HG02610 (cell line): Measurements from ENCODE around the gene ITGA1.
A peak's percentile ranks its signal among the peaks of the same experiment; 100 is the strongest.
"Not testable (repeated sequence)": the region's sequence is repeated elsewhere in the genome, so short reads cannot be mapped to it uniquely, and the experiment has no call there.

Experiments
- ATAC-seq: cut with Tn5 transposase; IDR thresholded peaks from one replicate; pipeline ENCODE4 v1.9.1; 2021; ENCODE audit warnings: mild to moderate bottlenecking, moderate library complexity; ENCODE audit not compliant: unreplicated experiment

The ITGA1 gene

DNA sequence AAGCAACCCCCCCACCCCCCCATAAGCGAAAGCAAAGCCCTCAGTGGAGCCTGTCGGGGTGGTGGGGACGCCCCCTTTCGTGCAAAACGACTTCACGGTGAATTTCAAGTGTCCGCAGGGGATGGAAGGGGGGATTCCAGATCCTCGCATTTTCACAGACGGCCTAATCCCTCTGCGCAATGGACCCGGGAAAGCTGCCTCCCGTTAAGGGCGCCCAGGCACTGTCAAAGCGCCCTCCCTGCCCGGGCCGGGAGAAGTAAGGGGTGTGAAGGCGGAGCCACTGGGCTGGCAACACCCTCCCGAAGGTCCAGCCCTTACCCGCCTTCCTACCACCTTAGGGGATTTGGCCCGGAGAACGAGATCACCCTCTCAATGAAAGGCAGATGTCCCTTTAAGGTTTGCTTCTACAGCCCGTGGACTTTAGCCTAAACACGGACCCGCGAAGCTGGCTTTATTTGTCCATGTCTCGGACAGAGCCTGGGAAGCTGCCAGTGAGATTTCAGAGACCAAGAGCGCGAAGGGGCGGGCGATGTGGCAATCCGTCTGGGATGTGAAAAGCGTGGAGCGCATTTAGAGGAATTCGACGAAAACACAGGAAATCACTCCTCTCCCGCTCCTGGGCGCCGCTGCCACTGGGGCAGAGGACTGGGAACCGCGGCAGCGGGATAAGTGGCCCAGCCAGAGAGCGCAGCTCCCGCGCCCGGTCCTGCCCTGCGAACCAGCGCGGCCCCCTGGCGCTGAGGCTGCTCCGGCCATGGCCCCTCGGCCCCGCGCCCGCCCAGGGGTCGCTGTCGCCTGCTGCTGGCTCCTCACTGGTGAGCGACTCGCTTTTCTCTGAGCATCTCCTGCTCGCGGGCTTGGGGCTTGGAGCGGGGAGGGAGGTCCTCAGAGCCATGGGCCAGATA, at the start of gene ITGA1, which contains the start of gene PELO:
TSS of gene ITGA1 (plus strand) at position 317 of the 905 bp plus-strand sequence. CDS start at position 755, 438 bp downstream.
TSS of gene PELO (plus strand) at position 317 of the 905 bp plus-strand sequence. CDS start 12,479 bp downstream, outside the sequence.
- ATAC-seq: peak; percentile 84

DNA sequence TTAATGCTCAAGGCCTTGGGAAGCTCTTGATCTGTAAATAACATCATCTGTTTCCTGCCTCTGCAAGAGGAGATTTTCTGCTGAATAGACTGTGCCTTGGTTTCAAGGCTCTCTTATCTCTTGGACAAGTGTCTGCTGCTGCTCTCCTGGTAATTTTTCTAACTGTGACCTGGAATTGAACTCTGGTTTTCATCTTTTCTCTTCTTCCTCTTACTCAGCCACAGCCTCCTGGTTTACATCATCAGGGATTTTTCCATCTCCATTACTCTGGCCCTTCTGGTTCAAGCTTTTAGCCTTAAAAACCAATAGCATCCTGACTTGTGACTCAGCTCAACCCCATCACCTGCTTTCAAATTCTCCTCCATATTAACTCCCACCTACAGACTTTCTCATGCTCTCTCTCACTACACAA, 49.6 kb upstream of the ITGA1 start:
- ATAC-seq: peak; percentile 98

DNA sequence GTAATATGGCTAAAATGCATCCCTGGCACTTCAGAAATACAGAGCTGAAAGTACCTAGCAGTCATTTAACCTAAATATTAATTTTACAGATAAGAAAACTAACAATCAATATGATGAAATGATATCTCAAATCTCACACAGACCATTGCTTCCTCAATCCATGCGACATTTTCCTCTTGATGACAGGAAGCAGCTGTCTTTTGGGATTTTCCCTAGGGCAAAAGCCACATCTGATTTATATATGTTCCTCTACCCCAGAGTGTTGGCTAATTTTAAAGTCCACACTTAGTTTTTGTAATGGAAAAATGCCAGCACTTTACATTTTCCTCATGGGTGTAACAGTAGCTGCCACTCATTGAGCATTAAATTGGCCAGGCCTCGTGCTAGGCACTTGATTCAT, 47.7 kb upstream of the ITGA1 start:
- ATAC-seq: no peak

DNA sequence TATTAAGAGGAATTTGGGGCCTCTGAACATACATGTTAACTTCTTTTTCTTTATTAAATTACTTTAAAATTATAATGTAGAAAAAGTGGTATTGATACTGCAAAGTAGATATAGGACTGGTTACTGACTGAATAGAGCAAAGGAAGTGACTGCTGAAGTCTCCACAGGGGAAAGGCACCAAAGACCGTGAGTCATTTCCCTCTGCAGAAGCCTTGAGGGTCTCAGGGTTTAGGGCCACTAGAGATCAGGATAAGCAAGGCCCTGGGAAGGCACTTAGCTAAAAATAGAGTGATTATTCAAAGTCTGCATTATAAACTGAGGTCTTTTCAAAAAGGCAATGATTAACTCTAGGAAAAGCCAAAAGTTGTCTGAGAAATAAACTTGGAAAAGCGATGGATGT, 44.7 kb upstream of the ITGA1 start:
- no peak for ATAC-seq

DNA sequence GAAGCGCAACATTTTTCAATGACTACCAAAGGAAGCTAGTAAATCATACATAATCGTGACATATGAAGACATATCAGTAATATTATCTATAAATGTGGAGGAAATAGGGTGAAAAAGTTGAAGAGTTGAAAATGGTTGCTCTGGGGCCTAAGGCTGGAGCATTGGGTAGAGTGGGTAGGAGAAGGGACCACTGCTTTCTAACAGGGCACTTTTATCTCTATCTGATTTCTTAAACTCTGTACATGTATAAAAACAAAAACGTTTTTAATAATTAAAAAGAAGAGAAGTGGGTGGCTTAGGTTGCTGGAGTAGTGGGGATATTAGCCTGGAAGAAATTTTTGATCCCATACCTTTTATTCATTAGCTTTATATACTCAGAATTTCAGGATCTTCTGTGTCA, 44.2 kb upstream of the ITGA1 start:
- ATAC-seq: no peak

DNA sequence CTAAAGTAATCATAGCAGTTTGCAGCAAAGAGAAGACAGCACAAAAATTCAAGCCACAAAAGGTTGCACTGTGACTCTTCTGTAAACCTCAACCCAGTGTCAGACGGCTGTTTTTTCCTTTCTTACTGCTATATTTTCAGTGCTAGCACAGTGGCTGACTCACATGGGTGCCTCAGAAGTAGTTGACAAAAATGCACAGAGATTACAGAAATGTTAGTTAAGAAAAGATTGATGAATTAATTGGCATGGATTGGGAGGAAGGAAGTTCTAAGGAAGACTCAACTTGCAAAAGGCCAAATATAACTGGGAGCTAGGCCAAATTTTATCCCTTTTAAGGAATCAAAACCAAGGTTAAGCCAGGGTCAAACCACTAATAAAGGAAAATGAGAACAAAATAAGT, 43.7 kb upstream of the ITGA1 start:
- peak; percentile 95 for ATAC-seq

DNA sequence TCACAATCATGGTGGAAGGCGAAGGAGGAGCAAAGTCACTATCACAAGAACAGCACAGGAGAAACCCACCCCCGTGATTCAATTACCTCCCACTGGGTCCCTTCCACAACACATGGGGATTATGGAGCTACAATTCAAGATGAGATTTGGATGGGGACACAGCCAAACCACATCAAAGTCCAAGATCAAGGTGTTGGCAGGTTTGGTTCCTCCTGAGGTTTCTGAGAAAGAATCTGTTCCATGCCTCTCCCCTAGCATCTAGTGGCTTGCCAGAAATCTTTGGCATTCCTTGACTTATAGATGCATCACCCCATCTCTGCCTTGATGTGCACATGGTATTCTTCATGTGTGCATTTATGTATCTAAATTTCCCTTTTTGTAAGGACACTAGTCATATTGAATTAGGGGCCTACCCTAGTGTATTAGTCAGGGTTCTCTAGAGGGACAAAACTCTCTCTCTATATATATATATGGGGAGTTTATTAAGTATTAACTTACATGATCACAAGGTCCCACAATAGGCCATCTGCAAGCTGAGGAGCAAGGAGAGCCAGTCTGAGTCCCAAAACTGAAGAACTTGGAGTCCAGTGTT, 42.8 kb upstream of the ITGA1 start:
- ATAC-seq: not testable (repeated sequence)

DNA sequence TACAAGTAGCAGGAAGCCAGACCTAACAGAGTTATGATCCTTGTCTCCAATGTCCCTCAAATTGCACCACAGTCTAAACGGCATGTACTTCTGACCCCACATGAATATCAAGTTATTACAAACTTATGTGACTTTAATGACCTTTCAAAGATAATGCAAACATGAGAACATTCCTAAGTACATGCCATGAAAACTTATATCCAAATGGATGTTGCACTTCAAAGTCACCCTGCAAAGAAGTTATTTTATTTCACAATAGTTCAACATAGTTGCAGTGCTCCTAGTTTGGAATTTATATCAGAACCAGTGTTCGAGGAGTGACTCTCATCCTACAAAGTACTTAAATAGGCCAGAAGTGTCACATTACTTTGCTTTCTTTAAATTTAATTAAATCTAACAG, 41.2 kb upstream of the ITGA1 start:
- ATAC-seq: no peak

DNA sequence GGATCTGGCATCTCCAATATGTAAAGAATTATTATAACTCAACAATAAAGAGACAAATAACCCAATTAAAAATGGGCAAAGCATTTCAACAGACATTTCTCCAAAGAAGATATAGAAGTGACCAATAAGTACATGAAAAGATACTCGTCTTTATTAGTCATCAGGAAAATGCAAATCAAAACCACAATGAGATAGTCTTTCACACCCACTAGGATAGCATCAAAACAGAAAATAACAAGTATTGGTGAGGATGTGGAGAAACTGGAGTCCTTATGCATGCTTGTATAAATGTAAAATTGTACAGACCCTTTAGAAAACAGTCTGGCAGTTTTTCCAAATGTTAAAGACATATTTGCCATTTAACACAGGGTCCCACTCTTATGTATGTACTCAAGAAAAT, 39.1 kb upstream of the ITGA1 start:
- ATAC-seq: peak; percentile 51

DNA sequence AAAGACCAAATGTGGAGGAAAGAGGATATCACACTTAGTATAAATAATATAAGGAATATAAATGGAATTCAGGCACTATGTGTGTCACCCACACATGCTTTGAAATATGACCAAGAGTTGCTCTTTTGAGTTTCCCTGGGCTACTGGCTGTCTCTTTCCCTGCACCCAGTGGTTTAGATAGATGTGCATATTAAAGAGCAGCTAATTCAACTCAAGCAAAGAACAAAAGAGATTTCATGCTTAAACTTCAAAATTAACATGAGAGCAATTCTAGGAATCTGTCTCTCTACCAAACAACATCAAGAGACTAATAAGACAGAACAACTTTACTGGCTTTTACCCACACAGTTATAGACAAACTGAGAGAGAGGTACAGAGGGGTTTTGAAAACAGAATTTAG, 38.0 kb upstream of the ITGA1 start:
- ATAC-seq: no peak

DNA sequence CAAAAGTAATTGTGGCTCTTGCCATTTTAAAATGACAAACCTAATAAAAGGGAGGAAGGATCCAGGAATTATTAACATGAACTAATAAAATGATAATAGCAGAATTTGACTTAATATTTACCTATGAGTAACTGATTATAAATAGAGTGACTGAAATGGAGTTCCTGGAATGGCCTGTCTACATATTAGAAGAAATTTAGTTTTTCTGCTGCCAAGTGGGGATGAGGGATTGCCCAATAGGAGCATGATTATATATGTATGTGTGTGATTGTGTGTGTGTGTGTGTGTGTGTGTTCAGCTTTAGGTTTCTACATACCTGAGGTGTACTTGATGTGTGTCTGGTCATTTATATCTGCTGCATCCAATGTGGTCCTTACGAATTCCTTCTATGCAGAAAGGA, 36.6 kb upstream of the ITGA1 start:
- ATAC-seq: no peak

DNA sequence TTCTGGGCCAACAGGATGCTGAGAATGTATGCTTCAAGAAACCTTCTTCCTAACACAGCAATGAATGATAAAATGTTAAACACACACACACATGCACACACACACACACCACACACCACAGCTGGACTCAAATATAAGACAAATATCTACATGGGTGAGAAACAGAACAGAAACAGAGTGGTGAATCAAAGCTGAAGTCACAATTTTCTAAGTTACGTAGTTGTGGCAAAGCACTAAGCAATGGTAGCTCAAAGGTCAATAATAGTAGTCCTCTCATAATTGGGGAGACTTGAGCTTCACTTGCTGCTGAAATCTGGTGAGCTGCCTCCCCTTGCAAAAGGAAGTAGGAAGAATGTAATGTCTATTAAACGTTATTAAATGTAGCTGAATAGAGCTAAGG, 33.7 kb upstream of the ITGA1 start:
- ATAC-seq: no peak

DNA sequence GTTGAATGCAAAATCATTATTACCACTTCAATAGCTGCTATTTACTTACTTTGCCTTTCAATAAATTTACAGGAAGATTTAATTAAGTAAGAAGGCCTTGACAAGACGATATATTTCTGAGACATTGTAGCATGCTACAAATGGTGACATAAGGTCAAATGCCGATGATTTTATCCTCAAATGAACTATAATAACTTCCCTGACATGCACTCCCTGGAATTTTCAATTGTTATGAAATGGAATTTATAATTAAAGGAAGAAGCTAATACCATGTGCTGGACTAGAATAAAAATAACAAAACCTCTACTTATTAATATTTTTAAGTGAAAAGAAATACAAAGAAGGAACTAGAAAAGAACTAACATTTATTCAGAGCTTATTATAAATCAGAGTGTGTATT, 30.2 kb upstream of the ITGA1 start:
- ATAC-seq: no peak

DNA sequence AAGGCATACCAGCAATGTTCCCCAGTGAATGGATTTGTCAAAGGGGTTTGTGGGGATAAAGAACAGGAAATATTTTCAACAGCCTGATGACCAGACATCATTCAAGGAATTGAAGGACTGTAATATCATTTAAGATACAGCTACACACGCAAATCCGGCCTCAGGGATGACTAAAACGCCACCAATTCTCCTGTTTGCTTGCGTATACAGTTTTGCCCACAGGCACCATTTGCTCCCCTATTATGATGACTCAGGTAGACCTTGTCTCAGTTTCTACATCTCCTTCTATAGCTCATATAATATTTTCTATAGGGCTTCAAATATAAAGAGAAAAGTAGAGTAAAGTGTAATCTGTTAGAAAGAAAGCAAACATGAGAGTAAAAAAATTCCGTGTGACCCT, 29.7 kb upstream of the ITGA1 start:
- ATAC-seq: no peak

DNA sequence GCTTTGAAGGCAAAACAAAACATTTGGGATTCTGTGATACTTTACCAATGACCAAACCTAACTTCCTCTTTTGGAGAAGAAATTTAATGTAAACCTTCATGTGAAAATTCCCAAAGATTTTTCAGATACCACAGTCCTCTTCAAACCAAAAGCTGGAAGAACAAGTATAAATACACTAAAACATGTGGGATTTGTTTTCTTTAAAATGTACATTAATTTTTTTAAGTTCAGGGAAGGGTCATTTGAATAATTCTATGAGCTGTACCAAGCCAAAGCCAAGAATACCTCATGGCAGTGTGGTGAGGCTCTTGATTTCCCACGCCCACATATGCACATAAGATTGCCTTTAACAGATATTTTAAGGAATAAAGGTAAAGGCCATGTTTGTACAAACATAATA, 28.4 kb upstream of the ITGA1 start:
- ATAC-seq: no peak

DNA sequence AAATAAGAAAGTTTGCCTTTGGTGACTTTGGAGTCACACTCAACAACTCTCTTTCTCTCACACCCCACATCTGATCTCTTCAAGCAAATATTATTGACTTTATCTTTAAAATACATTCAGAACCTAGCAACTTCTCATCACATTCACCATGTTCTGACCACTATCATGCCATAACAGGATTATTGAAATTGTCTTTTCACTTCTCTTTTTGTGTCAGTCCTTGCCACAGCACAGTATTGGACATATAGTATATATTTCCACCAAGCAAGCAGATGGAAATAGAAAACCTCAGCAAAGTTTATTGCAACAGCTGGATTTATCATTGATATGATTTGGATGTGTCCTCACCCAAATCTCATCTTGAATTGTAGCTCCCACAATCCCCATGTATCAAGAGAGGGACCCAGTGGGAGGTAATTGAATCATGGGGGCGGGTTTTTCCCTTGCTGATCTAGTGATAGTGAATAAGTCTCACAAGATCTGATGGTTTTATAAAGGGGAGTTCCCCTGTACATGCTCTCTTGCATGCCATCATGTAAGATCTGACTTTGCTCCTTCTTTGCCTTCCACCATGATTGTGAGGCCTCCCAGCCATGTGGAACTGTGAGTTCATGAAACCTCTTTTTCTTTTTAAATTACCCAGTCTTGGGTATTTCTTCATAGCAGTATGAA, 26.9 kb upstream of the ITGA1 start:
- peak; percentile 68 for ATAC-seq

DNA sequence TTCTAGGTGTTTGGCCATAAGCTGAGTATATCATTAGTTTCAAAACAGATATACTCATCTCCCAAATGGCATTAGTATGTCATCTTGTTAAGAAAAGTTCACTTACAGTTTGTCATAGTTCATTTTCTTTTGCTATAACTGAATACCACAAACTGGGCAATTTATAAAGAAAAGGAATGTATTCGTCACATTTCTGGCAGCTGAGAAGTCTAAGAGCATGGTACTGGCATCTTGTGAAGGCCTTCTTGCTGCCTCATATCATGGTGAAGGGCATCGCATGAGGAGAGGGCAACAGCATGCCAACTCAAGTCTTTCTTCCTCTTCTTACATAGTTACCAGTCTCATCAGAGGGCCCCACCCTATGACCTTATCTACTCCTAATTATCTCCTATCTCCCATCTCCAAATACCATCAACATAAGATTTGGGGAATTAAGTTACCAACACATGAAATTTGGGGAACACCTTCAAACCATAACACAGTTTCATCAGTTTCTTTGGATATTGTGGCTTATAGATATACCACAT, 20.4 kb upstream of the ITGA1 start:
- ATAC-seq: no peak

DNA sequence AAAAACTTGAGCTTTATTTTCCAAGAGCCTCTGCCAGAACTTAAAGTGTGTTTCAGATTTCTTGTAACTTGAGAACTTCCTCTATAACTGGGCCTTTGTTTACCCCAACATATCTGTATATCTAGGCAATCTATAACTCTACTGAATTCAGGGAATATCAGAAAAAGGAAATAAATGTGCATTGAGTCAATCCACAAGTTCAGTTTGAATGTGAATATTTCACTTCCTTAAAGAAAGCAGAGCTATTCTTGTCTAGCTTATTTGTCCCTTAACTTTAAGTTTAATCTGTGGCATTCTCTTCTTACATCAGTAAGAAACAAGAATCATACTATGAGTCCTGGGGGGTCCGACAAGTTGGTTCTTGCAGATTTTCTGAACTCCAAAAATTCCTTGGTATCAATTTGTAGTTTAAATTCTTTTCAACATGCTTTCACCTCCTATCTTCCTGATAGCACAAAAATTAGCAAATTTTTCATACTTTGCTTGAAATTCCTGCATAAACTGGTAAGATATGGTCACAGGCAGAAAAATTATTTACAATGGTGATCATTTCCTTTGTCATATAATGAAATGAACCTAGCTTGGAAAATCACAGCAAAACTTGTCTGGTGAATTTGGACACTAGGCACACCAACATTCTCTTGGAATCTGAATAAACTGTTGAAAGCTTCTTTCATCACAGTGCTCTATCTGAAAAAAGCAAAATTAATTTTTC, 19.8 kb upstream of the ITGA1 start:
- ATAC-seq: peak; percentile 43

DNA sequence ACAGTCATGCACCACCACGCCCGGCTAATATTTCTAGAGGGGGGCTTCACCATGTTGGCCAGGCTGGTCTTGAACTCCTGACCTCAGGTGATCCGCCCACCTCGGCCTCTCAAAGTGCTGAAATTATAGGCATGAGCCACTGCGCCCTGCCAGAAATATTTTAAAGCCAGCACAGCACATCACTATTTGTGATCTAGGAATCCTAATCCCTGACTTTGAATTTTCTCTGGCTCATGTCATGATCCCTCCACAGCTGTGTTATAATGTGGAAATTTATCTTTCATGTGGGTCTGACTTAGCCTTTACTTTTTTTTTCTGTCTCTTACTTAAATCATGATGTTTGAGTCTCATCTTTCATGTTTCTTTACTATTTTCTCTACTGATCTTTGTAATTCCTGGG, 18.7 kb upstream of the ITGA1 start:
- no peak for ATAC-seq

DNA sequence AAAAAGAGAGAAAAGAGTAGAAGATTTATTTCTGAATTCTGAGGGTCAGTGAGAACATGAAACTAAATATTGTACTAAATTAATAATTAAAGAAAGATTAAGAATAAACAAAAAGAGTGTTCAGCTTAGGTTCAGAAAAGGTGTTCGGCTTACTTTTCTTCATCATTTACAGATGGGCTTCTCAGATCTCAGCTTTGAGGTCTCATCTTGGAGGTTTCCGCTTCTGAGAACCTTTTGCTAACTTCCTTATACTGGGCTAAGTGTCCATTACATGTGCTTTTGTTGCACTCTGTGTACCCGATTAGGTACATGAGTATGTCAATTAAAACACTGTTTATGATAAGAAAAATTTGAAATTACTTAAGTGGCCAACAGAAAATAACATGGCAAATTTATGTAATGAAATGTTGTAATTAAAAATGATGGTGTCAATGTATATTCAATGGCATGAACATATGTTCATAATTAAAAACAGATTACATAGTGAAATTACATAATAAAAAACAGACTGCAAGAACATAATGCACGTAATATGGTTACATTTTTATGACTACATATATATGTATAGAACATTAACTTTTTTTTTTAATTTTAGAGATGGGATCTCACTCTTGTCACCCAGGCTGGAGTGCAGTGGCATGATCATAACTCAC, 17.3 kb upstream of the ITGA1 start:
- no peak for ATAC-seq
